ENCODE data around the gene CTDSP2.
"Not testable (repeated sequence)": the region's sequence is repeated elsewhere in the genome, so short reads cannot be mapped to it uniquely, and the experiment has no call there.

CTDSP2 gene

DNA sequence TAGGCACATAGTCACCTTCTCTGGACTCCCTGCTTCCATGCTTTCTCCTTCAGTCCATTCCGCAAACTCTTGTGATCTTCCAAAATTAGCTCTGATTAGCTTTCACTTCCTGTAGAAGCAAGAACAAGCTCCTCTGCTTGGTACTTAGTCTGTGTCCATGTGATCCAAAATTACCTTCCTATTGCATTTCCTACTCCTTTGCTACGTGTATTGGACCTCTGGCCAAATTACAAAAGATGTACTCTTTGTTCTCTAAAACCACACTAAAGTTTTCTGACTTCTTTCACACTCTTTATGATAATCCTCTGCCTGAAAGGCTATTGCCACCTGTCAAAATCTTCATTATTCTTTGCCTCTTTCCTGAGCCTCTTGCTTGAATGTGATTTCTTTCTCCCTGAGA, 64.7 kb downstream of the CTDSP2 start:
- no peak for DNase-seq (ENCODE audit: low read depth)

- no peak for DNase-seq (ENCODE audit: low read depth)
Measured at GRCh38 chr12:57781244-57781643, 65.3 kb downstream of the CTDSP2 start.

GRCh38 chr12:57780284-57780897, 66.1 kb downstream of the CTDSP2 start:
- DNase-seq (ENCODE audit: low read depth) = no peak

GRCh38 chr12:57779736-57780135, 66.8 kb downstream of the CTDSP2 start:
- no peak for DNase-seq (ENCODE audit: low read depth)

DNA sequence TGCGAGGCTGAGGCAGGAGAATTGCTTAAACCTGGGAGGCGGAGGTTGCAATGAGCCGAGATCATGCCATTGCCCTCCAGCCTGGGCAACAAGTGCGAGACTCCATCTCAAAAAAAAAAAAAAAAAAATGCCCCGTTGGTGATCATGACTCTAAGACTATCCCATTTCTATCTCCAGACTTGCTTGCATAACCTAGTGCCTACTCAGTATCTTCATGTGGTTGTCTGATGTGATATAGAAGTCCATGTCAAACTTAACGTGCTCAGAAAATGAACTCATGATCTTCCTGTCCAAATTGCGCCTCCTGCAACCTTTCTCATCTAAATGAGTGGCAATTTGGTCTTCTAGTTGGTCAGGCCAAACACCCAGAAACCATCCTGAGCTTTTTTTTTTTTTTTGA, 68.6 kb downstream of the CTDSP2 start:
- no peak for DNase-seq (ENCODE audit: low read depth)

DNA sequence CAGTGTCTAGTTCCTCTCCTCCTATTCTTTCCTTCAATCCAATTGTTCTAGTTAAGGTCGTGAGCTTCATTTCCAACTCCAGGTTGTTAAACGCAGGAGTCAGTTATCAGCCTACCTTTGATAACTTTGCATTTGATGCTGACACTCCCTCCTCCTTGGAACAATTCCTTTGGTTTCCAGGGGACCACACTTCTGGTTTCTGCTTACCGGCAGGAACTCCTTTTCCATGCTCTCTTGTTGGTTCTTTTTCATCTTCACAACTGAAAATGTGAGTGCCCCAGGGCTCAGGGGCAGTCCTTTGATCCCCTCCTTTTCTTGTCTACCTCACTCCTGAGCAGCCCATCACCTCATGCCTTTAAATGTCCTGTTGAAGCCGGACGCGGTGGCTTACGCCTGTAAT, 69.2 kb downstream of the CTDSP2 start:
- no peak for DNase-seq (ENCODE audit: low read depth)

DNA sequence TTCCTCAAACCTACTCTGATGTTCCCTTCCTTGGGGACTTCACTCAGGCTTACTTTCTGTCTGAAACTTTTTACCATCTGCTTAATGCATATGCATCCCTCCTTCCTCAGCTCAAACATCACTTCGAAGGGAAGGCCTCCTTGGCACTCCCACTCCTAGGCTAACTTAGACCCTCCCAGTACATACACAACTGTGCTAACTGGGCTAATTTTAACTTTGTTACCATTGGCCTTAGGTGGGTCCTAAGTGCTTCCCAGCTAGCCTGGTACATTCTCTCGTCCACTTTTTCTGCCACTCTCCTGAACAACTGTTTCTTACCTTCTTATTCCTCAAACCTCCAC, 70.3 kb downstream of the CTDSP2 start:
- DNase-seq (ENCODE audit: low read depth) = no peak

DNA sequence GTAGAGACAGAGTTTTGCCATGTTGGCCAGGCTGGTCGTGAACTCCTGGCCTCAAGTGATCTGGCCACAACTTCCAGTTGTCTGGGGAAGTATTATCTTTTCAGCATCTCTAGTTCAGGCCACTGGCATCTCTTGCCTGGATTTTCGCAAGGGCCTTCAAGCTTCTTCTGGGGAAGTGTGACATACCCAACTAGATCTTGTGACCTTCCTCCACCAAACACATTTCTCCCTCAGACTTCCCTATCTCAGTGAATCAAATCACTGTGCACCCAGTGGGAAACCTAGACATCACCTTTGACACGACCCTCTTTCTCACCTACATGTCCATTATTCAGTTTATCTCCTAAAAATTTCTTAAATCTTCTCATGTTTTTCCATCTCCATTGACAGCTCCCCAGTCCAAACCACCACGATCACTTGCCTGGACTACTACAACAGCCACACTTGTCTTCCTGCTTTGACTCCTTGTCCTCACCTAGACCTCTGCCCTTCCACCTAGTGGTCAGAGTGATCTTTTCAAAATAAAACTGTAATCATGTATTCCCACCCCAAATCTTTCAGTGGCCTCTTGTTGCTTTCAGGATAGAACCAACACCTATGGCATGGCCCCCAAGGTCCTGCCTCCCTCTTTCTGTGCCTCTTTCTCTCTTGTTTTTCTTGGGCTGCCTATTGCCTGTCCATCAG, 70.8 kb downstream of the CTDSP2 start:
- DNase-seq (ENCODE audit: low read depth) = no peak

- DNase-seq (ENCODE audit: low read depth) = no peak
Measured at GRCh38 chr12:57775044-57775443, 71.5 kb downstream of the CTDSP2 start.

GRCh38 chr12:57774634-57775033, 71.9 kb downstream of the CTDSP2 start:
- DNase-seq (ENCODE audit: low read depth) = not testable (repeated sequence)

GRCh38 chr12:57772429-57773322, 73.9 kb downstream of the CTDSP2 start, which contains the start of gene EEF1AKMT3:
TSS of gene EEF1AKMT3 (plus strand) at chr12:57772614. CDS start at chr12:57772725, 111 bp downstream.
- no peak for DNase-seq (ENCODE audit: low read depth)

- peak; percentile 78 for DNase-seq (ENCODE audit: low read depth)
Measured at GRCh38 chr12:57771873-57772428, 74.6 kb downstream of the CTDSP2 start, which contains the start of gene METTL1. TSS of gene METTL1 (minus strand) at chr12:57772105. CDS start at chr12:57772083, 22 bp downstream.

DNA sequence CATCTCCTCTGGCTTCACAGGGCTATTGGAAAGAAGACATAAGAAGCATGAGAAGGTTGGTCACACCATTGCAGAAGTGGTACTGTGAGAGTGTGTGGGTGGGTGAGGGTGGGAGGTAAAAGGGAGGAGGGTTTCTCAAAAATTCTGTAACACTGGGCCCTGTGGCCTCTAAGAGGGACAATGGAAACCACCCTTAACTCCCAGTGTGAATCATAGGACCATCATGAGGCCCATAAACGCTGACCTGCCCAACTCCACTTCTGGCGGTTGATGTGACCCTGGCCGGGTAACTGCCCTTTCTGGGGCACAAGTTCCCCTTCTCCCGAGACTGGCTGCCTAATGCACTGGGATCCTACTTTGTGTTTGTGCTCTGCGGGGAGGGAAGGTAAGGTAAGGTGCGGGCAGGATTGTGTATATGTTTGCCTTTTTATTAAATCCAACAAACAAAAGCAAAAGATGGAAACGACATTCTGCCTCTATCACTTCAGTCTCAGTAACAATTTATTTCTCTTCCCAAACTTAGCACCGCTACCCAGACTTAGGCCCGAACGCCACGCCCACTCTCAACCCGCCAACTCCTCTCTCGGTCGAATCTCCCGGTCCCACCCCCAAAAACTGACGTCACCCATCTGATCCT, 75.2 kb downstream of the CTDSP2 start:
- DNase-seq (ENCODE audit: low read depth) = peak; percentile 65

DNA sequence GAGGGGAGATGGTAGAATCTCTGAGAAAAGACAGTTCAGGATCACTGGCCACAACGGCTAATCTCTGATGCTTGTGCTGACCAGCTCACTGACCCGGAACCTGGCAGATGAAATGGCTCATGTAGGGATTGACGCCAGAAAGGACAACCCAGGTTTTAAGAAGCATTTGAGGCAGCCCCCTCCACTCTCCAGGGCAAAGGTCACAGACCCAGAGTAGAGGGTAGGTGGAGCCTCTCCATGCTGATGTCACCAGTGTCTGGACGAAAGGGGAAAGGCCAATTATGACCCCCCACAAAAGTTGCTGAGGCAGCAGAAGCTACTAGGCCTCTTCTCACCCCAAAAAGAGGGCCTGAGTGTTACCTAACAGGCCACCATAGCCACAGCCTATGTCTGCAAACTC, 75.8 kb downstream of the CTDSP2 start:
- no peak for DNase-seq (ENCODE audit: low read depth)

All from activated T-cell treated with anti-CD3 and anti-CD28 coated beads for 1 hour (primary cell).